Pancreas (tissue), 10 donors: Measurements from ENCODE around the gene C16orf54. TPM values are rescaled to one million over a fixed set of nuclear protein-coding genes. Genes with fewer than 3 reads are reported as not detected.
"Not testable (repeated sequence)": the region's sequence is repeated elsewhere in the genome, so short reads cannot be mapped to it uniquely, and the experiment has no call there.

Source experiments
- ATAC-seq, 4 donors: fragments of 200-7000 bp; cut with Tn5 transposase; one replicate each; pipeline versions ENCODE4 v1.8.0 to v1.9.1; 2020; ENCODE audit warnings: mild to moderate bottlenecking in 4 of 4, moderate library complexity in 4 of 4
- DNase-seq, 6 donors: peaks; one replicate each; pipeline ENCODE4 v3.0.0-alpha.2; 2020
- FAIRE-seq: peaks from 2 replicates; lab custom pipeline; 2012; peaks lifted over from hg19 to GRCh38; lab: Jason Lieb, UNC
- H3K27ac ChIP-seq, 4 donors: fragments of 200-600 bp; sonication (generic); 1 replicate in 3 of 4; 2 replicates in 1 of 4; pipeline versions ENCODE4 v1.5.0 to v1.8.0; 2020
- H3K27me3 ChIP-seq, 4 donors: fragments of 200-600 bp; one replicate each; pipeline ENCODE4 v1.8.0; 2021
- H3K36me3 ChIP-seq, 3 donors: fragments of 200-600 bp; sonication (generic) in 1 of 3; one replicate each; pipeline versions ENCODE4 v1.5.0 to v1.8.0; 2020 to 2021
- H3K4me1 ChIP-seq, 3 donors: fragments of 200-600 bp; one replicate each; pipeline ENCODE4 v1.8.0; 2021
- H3K4me3 ChIP-seq, 4 donors: fragments of 200-600 bp; sonication (generic) in 2 of 4; one replicate each; pipeline versions ENCODE4 v1.5.0 to v1.8.0; 2020 to 2021
- H3K9me3 ChIP-seq, 4 donors: fragments of 200-600 bp; one replicate each; pipeline ENCODE4 v1.8.0; 2021
- WGBS, 2 donors: extraction: QIAGEN DNeasy Blood & Tissue Kit; methylation state at CpG; one replicate each; pipeline ENCODE4 v1.1.7; 2013; 5-methylcytosine and 5-hydroxymethylcytosine counted together
- intact Hi-C, 3 donors: fragments of 100-400 bp; cut with DNase I; formaldehyde crosslinking; loops; one replicate each; pipeline versions ENCODE4 v1.11.1 to v1.14.2; 2022
- polyA plus RNA-seq, 2 donors: library from polyadenylated mRNA; stranded (reverse); fragments of 200-250 nt; gene quantifications; one replicate each; pipeline ENCODE4 v1.2.3, GENCODE V29; 2013
- total RNA-seq, 6 donors: library from RNA; stranded (reverse); fragmentation: NEBNext Ultra II Directional in 4 of 6; extraction: Animal tissue kit (Norgen Biotek cat#: 25700) in 4 of 6; gene quantifications; one replicate each; pipeline versions ENCODE4 v1.2.1 to v1.2.4, GENCODE V29; 2021 to 2023
- TF ChIP-seq, protein P1 (sequence below), 4 donors: fragments of 200-600 bp; sonication (generic) in 3 of 4; IDR thresholded peaks; one replicate each; pipeline versions ENCODE4 v1.5.0 to v1.8.0; 2021; ENCODE audit warnings: antibody characterized with exemption in 4 of 4
- donor health status: healthy with polysubstance abuse.
- donor health status: DM: no; HTN: no; CAD: no; lungs with moderate emphysema.
- donor health status: DM: no; HTN: no; CAD: no.
- donor health status: control.
- donor health status: control.
- donor health status: Bipolar disorder and iron deficiency.
- donor health status: DM: yes; HTN: yes; CAD: no.
- donor health status: DM: no; HTN: no; CAD: no.
- donor health status: DM: no; HTN: no; CAD: no.
- donor health status: DM: yes; HTN: yes; CAD: no.

C16orf54 gene
- total and polyA plus RNA-seq, 8 donors = 0.23 to 1.5 (median 0.26) TPM; not detected in 1

DNA sequence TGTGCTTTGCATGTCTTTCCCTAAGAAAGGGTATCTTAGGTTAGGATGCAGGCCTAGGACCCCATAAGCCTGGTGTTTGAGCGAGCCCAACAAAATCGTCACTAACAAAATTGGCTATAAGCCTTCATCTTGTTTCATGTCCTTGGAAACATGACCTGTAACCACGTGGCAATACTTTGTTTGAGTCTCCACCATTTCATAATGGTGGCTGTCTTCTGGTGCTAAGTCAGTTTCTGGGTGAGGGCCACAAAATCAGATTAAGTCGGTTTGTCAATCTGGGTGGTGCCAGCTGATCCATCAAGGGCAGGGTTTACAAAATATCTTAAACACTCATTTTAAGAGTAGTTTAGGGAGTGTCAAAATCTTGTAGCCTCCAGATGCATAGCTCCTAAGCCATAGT lies 33.0 kb downstream of the C16orf54 start:
- Histone ChIP-seq H3K9me3 (no peaks in the 10 kb centered on the region), H3K27ac (no peak overlapping the region), H3K27me3 (no peaks in the 10 kb centered on the region), H3K36me3 (no peaks in the 10 kb centered on the region), H3K4me3 (no peak overlapping the region), H3K4me1 (no peaks in the 10 kb centered on the region)
- DNase-seq (no peak), FAIRE-seq (no peak), ATAC-seq (no peak)
- intact Hi-C loops = no loop called here
- TF ChIP-seq, protein P1, sequence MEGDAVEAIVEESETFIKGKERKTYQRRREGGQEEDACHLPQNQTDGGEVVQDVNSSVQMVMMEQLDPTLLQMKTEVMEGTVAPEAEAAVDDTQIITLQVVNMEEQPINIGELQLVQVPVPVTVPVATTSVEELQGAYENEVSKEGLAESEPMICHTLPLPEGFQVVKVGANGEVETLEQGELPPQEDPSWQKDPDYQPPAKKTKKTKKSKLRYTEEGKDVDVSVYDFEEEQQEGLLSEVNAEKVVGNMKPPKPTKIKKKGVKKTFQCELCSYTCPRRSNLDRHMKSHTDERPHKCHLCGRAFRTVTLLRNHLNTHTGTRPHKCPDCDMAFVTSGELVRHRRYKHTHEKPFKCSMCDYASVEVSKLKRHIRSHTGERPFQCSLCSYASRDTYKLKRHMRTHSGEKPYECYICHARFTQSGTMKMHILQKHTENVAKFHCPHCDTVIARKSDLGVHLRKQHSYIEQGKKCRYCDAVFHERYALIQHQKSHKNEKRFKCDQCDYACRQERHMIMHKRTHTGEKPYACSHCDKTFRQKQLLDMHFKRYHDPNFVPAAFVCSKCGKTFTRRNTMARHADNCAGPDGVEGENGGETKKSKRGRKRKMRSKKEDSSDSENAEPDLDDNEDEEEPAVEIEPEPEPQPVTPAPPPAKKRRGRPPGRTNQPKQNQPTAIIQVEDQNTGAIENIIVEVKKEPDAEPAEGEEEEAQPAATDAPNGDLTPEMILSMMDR (IDR thresholded peaks at IDR 0.05) = no peak
- WGBS, 2 donors = 52 to 63% methylated on average over 4 of the region's 4 CpGs

DNA sequence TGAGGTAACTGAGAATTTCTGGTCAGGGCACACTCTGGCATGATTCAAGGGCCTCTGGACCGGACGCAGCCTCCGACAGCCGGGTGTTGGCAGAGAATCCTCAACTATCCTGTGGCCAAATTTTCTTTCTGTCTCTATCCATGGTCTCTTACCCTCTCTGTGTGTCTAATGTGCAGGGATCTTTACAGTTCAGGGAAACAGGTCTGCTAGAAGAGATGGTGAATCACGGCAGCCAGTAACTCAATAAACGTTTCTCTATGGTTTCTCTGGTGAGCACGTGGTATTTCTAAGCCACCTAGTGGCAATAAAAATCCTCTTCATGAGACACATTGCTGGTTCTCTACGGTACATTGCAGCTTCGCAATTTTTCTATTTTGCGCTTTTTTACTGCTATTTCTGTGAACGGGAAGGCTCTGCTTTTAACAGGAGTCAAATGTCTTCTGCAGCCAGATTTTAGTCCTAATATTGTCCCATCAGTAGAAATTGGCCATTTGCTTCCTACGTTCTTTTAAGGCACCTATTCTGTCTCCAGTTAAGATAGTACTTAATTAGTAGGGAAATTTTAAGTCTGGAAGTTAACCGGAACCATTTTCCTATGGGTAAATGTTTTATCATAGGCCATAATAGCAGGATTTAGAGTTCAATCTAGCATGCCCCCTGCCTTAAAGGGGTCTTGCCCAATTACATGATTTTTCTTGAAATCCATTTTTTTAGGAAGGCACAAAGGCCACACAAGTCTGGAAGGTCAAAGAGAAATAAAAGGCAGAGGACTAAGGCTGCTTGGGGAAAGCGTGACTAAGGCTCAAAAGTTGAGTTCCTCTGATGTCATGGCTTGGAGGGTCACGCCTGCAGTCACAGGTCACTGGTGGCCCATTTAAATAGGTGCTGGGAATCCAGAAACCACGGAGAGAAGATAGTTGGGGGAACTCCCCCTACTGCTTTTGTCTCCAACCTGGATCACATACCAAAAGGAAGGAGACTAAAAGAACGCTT lies 35.3 kb downstream of the C16orf54 start:
- ATAC-seq = peak; percentile 77 to 99 (median 98)
- no peak overlapping the region for H3K27ac ChIP-seq
- no peaks in the 10 kb centered on the region for H3K36me3 ChIP-seq
- 50 to 51% methylated on average over 17 of the region's 17 CpGs for WGBS, 2 donors
- FAIRE-seq = no peak
- H3K4me3 ChIP-seq = no peak overlapping the region
- H3K27me3 ChIP-seq = no peaks in the 10 kb centered on the region
- no peaks in the 10 kb centered on the region for H3K9me3 ChIP-seq
- DNase-seq = peak in 1 of 6 donors; percentile 32
- intact Hi-C loops = no loop called here
- TF ChIP-seq, protein P1 (IDR thresholded peaks at IDR 0.05) = peak; percentile 24 to 57 (median 46)
- H3K4me1 ChIP-seq = no peaks in the 10 kb centered on the region

DNA sequence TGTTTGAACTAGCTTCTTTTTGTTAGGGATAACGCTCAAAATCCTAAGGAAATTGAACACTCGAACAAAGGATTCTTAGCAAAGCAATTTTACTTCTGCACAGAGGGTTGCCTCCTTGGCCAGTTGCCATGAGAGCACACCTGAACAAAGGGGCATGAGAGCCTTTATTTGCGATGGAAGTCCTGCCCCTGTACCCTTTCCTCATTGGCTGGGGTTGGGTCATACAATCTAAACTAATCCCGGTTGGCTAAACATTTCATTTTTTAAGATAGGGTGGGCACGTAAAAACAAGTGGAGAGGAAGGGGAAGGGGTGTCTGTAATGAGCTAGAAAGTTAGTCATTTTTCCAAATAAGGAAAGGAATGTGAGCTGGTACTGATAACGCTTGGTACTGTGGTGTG lies 36.1 kb downstream of the C16orf54 start:
- ATAC-seq, intact Hi-C loops, H3K27ac ChIP-seq: not testable (repeated sequence)

DNA sequence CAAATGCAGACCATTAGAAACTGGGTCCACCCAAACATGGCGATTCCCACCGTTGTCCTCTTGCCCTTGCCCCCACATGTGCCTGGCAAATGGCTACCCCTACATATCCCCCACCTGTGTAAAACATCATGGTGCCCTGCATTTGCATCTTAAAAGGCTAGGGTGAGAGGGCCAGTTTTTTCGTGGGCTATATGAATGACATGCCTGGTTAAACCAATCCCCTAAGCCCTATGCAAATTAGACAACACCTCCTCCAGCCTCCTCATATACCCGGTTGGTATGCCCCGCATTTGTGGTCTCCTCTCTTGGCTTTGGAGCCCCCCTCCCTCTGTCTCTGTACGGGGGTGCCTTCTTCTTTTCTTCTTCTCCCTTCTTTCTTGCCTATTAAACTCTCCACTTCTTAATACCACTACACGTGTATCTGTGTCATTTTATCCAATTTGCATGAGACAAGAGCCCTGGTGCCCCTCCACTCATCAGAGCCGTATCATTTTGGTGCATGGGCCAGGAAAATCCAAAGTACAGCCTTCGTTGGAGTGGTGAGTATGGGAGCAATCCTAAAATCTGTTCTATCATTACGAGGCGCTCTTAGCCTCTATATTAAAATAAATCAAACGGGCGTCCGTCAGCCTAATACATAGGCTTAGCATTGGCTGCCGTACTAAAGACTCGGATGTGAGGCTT lies 36.7 kb downstream of the C16orf54 start:
- Histone ChIP-seq H3K4me3 (no peak overlapping the region), H3K27me3 (no peaks in the 10 kb centered on the region), H3K9me3 (no peaks in the 10 kb centered on the region), H3K4me1 (no peaks in the 10 kb centered on the region), H3K36me3 (no peaks in the 10 kb centered on the region), H3K27ac (no peak overlapping the region)
- 66 to 67% methylated on average over 16 of the region's 16 CpGs for WGBS, 2 donors
- DNase-seq = no peak
- TF ChIP-seq, protein P1 (IDR thresholded peaks at IDR 0.05) = no peak
- no peak for FAIRE-seq
- ATAC-seq = no peak
- intact Hi-C loops = no loop called here

More for the DNA sequence above, 36.1 kb downstream of the C16orf54 start:
- H3K4me3 ChIP-seq, H3K9me3 ChIP-seq, DNase-seq, FAIRE-seq, H3K27me3 ChIP-seq, H3K4me1 ChIP-seq, H3K36me3 ChIP-seq: not testable (repeated sequence)
- WGBS, 2 donors = 53 to 55% methylated on average over 6 of the region's 6 CpGs

DNA sequence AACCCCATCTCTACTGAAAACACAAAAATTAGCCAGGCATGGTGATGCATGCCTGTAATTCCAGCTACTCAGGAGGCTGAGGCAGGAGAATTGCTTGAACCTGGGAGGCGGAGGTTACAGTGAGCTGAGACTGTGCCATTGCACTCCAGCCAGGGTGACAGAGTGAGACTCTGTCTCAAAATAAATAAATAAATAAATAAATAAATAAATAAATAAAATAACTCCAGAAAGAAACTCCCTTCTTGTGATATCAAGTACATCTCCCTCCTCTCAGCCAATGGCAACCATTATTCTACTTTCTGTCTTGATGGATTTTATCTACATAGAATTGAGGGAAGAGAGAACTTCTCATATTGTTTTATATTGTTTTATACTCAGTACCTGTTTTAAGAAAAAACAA lies 38.6 kb downstream of the C16orf54 start:
- H3K27ac ChIP-seq, H3K27me3 ChIP-seq, H3K9me3 ChIP-seq, H3K36me3 ChIP-seq, H3K4me3 ChIP-seq, FAIRE-seq, intact Hi-C loops, DNase-seq, ATAC-seq, H3K4me1 ChIP-seq: not testable (repeated sequence)
- 88 to 100% methylated on average over 1 of the region's 1 CpG for WGBS, 2 donors
